GM23338 (cell line): Measurements from ENCODE around the gene TYK2. TPM values are rescaled to one million over a fixed set of nuclear protein-coding genes. Genes with fewer than 3 reads are reported as not detected.

Experiments
- ATAC-seq: fragments of 200-7000 bp; cut with Tn5 transposase; 3 replicates; pipeline ENCODE4 v1.9.1; 2020
- DNase-seq: peaks from one replicate; pipeline ENCODE4 v3.0.0-alpha.2; 2015; ENCODE audit warnings: low spot score
- H2AFZ ChIP-seq: fragments of 200-600 bp; sonication (generic); 2 replicates; pipeline ENCODE4 v1.8.0; 2016; ENCODE audit warnings: antibody characterized with exemption, mild to moderate bottlenecking, moderate library complexity
- H3F3A ChIP-seq: fragments of 200-600 bp; sonication (generic); replicated peaks from 2 replicates; pipeline ENCODE4 v1.8.0; 2017; ENCODE audit warnings: antibody characterized with exemption, mixed run types, low read depth
- H3K27ac ChIP-seq: fragments of 200-600 bp; sonication (generic); 2 replicates; pipeline ENCODE4 v1.6.1; 2016; ENCODE audit warnings: low read depth
- H3K27me3 ChIP-seq: fragments of 200-600 bp; sonication (generic); 2 replicates; pipeline ENCODE4 v1.8.0; 2016; ENCODE audit warnings: mild to moderate bottlenecking, mixed run types, moderate library complexity; ENCODE audit not compliant: insufficient read depth
- H3K36me3 ChIP-seq: fragments of 200-600 bp; sonication (generic); 2 replicates; pipeline ENCODE4 v1.8.0; 2016; ENCODE audit warnings: mild to moderate bottlenecking; ENCODE audit not compliant: insufficient read depth
- H3K4me1 ChIP-seq: fragments of 200-600 bp; sonication (generic); 2 replicates; pipeline ENCODE4 v1.8.0; 2016; ENCODE audit warnings: mild to moderate bottlenecking, moderate library complexity; ENCODE audit not compliant: insufficient read depth
- H3K4me2 ChIP-seq: fragments of 200-600 bp; sonication (generic); 2 replicates; pipeline ENCODE4 v1.7.1; 2017; ENCODE audit warnings: mixed run types
- H3K4me3 ChIP-seq: fragments of 200-600 bp; sonication (generic); 2 replicates; pipeline ENCODE4 v1.6.1; 2016; ENCODE audit warnings: mixed run types
- H3K79me2 ChIP-seq: fragments of 200-600 bp; sonication (generic); replicated peaks from 2 replicates; pipeline ENCODE4 v1.8.0; 2017; ENCODE audit warnings: mild to moderate bottlenecking; ENCODE audit not compliant: insufficient read depth
- H3K9me2 ChIP-seq: fragments of 200-600 bp; sonication (generic); 2 replicates; pipeline ENCODE4 v1.8.0; 2017; ENCODE audit not compliant: insufficient read depth
- H4K20me1 ChIP-seq: fragments of 200-600 bp; sonication (generic); replicated peaks from 2 replicates; pipeline ENCODE4 v1.8.0; 2017; ENCODE audit warnings: mild to moderate bottlenecking; ENCODE audit not compliant: insufficient read depth
- H3K27ac Mint-ChIP-seq: 2 replicates; pipeline ENCODE4 v1.8.0; 2020; ENCODE audit warnings: inconsistent platforms, mild to moderate bottlenecking, moderate library complexity, mixed read lengths
- H3K27me3 Mint-ChIP-seq: 3 replicates; pipeline ENCODE4 v1.8.0; 2022; ENCODE audit warnings: low read depth, mild to moderate bottlenecking, moderate library complexity, mixed read lengths, inconsistent platforms; ENCODE audit not compliant: insufficient read depth, poor library complexity
- H3K36me3 Mint-ChIP-seq: 3 replicates; pipeline ENCODE4 v1.8.0; 2021; ENCODE audit warnings: low read depth, mild to moderate bottlenecking, inconsistent platforms, moderate library complexity, mixed read lengths
- H3K4me1 Mint-ChIP-seq: 3 replicates; pipeline ENCODE4 v1.8.0; 2020; ENCODE audit warnings: mild to moderate bottlenecking, inconsistent platforms, mixed read lengths
- H3K4me3 Mint-ChIP-seq: 3 replicates; pipeline ENCODE4 v1.8.0; 2021; ENCODE audit warnings: moderate library complexity, mild to moderate bottlenecking, inconsistent platforms, mixed read lengths
- H3K9me3 Mint-ChIP-seq: 3 replicates; pipeline ENCODE4 v1.8.0; 2020; ENCODE audit warnings: moderate library complexity, mild to moderate bottlenecking, inconsistent platforms, mixed read lengths
- CREB1 ChIP-seq: fragments of 250-450 bp; sonication (Bioruptor Pico); IDR thresholded peaks from 2 replicates; pipeline ENCODE4 v1.5.0; 2020; ENCODE audit warnings: low read depth, mild to moderate bottlenecking, moderate library complexity
- CTCF ChIP-seq, 2 experiments: fragments of 200-600 bp in 1 of 2; sonication (generic) in 1 of 2; conservative IDR thresholded peaks; 2 replicates each; pipeline versions ENCODE4 v1.5.1 to v1.6.1; 2016 to 2017; ENCODE audit warnings: antibody characterized with exemption in 2 of 2, low read depth in 2 of 2, mild to moderate bottlenecking in 2 of 2, moderate library complexity in 1 of 2
- ETS1 ChIP-seq: IDR thresholded peaks from 2 replicates; pipeline ENCODE4 v1.6.1; 2016; ENCODE audit warnings: antibody characterized with exemption
- EZH2 ChIP-seq: fragments of 200-600 bp; sonication (generic); IDR thresholded peaks from one replicate; pipeline ENCODE4 v1.8.0; 2017; ENCODE audit warnings: antibody characterized with exemption, mild to moderate bottlenecking, low read depth; ENCODE audit not compliant: unreplicated experiment
- EZH2phosphoT487 ChIP-seq: fragments of 200-600 bp; sonication (generic); IDR thresholded peaks from one replicate; pipeline ENCODE4 v1.8.1; 2018; ENCODE audit warnings: antibody characterized with exemption; ENCODE audit not compliant: unreplicated experiment
- JUNB ChIP-seq: IDR thresholded peaks from one replicate; pipeline ENCODE4 v1.6.1; 2016; ENCODE audit warnings: antibody characterized with exemption; ENCODE audit not compliant: unreplicated experiment
- NANOG ChIP-seq: IDR thresholded peaks from 2 replicates; pipeline ENCODE4 v1.6.1; 2016; ENCODE audit warnings: antibody characterized with exemption, borderline replicate concordance
- POLR2AphosphoS5 ChIP-seq: IDR thresholded peaks from 2 replicates; pipeline ENCODE4 v1.6.1; 2016; ENCODE audit warnings: antibody characterized with exemption, low read depth
- REST ChIP-seq: IDR thresholded peaks from one replicate; pipeline ENCODE4 v1.6.1; 2018; ENCODE audit warnings: antibody characterized with exemption; ENCODE audit not compliant: unreplicated experiment
- STAT1 ChIP-seq: IDR thresholded peaks from one replicate; pipeline ENCODE4 v1.6.1; 2016; ENCODE audit warnings: antibody characterized with exemption; ENCODE audit not compliant: unreplicated experiment
- ZNF114 ChIP-seq: fragments of 250-450 bp; sonication (Bioruptor Pico); IDR thresholded peaks from 2 replicates; pipeline ENCODE4 v1.5.0; 2020; ENCODE audit warnings: mild to moderate bottlenecking, moderate library complexity
- ZNF331 ChIP-seq: fragments of 250-450 bp; sonication (Bioruptor Pico); IDR thresholded peaks from 2 replicates; pipeline ENCODE4 v1.5.0; 2020; ENCODE audit warnings: low read depth, mild to moderate bottlenecking, moderate library complexity
- ZNF462 ChIP-seq: fragments of 250-450 bp; sonication (Bioruptor Pico); IDR thresholded peaks from 2 replicates; pipeline ENCODE4 v1.5.0; 2020; ENCODE audit warnings: mild to moderate bottlenecking, moderate library complexity
- polyA plus RNA-seq: library from polyadenylated mRNA; unstranded; fragments of >200 nt; fragmentation: Nextera tagmentation; extraction: Ambion mirVana; gene quantifications from 2 replicates; pipeline ENCODE4 v1.2.1, GENCODE V29; 2016
- total RNA-seq: library from RNA; depleted of rRNA; stranded (reverse); fragments of >200 nt; shearing (Covaris generic); gene quantifications from 2 replicates; pipeline ENCODE4 v1.2.3, GENCODE V29; 2014

TYK2 gene
- total and polyA plus RNA-seq, 2 experiments from 2014 or later, result 29.1 to 30.7 TPM

- ATAC-seq, result no peak
- no peak overlapping the region for H3K27ac Mint-ChIP-seq
These were observed 36.9 kb downstream of the TYK2 start for GRCh38 chr19:10343495-10343894.

More at GRCh38 chr19:10343495-10343894, 36.9 kb downstream of the TYK2 start:
- H3K79me2 ChIP-seq, result no peaks in the 10 kb centered on the region
- no peak overlapping the region for H2AFZ ChIP-seq
- H3F3A ChIP-seq, result peaks cover 6% of the 10 kb centered on the region; the same call in 1 of the 2 replicates
- no peak overlapping the region for H3K4me3 Mint-ChIP-seq
- TF ChIP-seq REST (no peak), JUNB (no peak), ETS1 (no peak), ZNF331 (CRISPR knock-in tag) (no peak), CTCF (conservative IDR thresholded peaks at IDR 0.05; ENCODE audit: low read depth in 2 of 2) (no peak), POLR2AphosphoS5 (no peak), EZH2 (no peak), STAT1 (no peak), EZH2phosphoT487 (no peak), ZNF114 (CRISPR knock-in tag) (no peak), NANOG (no peak), ZNF462 (no peak), CREB1 (CRISPR knock-in tag) (no peak)
- H3K4me3 ChIP-seq, result no peak overlapping the region
- peaks cover 18% of the 10 kb centered on the region; the same call in 1 of the 2 replicates for H3K4me1 ChIP-seq
- no peak overlapping the region for H3K27ac ChIP-seq
- H3K4me2 ChIP-seq, result no peak overlapping the region
- no peak for DNase-seq
- no peaks in the 10 kb centered on the region; the same call in 1 of the 3 replicates for H3K9me3 Mint-ChIP-seq
- H3K36me3 Mint-ChIP-seq, result no peaks in the 10 kb centered on the region
- peaks cover 9% of the 10 kb centered on the region for H3K27me3 Mint-ChIP-seq
- no peaks in the 10 kb centered on the region for H3K36me3 ChIP-seq
- H3K4me1 Mint-ChIP-seq, result peaks cover 14% of the 10 kb centered on the region
- H4K20me1 ChIP-seq, result no peaks in the 10 kb centered on the region
- H3K27me3 ChIP-seq, result no peaks in the 10 kb centered on the region
- H3K9me2 ChIP-seq, result no peaks in the 10 kb centered on the region
